NCI-H345 treated with DMSO at 0.1 percent for 48 hours (cell line): ENCODE data around the gene LRG1.

ENCODE experiments used
- DNase-seq: peaks from one replicate; lab custom pipeline; 2025; ENCODE audit not compliant: unreplicated experiment; lab: John Stamatoyannopoulos, UW

LRG1 gene, protein sequence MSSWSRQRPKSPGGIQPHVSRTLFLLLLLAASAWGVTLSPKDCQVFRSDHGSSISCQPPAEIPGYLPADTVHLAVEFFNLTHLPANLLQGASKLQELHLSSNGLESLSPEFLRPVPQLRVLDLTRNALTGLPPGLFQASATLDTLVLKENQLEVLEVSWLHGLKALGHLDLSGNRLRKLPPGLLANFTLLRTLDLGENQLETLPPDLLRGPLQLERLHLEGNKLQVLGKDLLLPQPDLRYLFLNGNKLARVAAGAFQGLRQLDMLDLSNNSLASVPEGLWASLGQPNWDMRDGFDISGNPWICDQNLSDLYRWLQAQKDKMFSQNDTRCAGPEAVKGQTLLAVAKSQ

DNA sequence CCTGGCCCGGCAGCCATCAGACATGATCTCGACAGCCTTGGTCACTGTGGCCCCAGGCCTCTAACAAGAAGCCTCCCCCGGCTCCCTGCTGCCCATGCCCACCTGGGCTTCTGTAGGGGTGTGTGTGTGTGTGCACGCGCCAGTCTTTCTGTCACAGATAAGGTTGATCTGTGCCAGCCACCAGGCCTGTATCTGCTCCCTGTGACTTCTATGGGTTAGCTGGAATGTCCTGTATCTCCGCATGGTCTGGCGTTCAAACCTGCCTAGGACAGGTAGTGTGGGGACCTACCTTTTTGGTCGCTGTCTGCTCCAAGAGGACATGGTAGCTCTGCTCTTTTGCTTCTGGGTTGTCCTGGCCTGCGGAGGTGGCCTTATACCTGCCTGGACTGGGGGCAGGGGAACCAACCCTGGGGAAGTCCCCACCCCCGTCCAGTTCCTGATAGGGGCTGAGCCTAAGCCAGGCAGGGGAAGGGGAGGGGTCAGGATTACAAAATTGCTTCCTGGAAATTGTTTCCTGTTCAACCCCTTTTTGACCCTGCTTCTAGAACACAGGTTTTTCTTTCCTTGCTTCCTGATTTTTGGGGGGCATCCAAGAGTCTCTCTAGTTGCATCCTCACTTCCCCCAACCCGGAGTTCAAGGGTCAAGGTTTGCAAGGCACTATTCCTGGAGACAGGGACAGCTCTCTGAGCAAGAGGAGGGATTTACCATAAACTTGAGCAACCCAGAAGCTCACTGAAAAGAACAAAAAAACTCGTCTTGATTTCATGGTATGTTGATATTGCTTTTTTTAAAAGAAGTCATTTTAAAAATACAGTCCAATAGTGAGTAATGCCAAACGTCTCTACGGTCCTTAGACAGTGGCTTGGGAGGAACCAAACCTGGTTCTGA lies at the start of gene LRG1:
Gene LRG1 (minus strand): TSS at position 344 of the 889 bp plus-strand sequence. CDS start 23 bp downstream, at position 321.
- no peak for DNase-seq

DNA sequence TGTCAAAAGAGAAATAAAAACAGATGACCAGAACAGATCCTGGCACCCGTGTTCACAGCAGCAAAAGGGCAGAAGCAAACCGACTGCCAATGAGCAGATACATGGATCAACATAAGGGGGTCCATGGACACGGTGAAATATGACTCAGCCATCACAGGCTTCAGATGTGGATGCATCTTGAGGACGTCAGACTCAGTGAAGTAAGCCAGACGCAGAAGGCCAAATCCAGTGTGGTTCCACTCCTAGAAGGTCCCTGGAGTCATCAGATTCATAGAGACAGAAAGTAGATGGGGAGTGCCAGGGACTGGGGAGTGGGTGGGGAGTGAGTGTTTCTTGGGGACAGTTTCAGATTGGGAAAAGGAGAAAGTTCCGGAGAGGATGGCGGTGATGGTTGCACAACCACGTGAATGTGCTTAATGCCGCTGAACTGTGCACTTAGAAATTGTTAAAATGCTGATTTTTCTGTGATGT lies 48.5 kb upstream of the LRG1 start:
- no peak for DNase-seq

DNA sequence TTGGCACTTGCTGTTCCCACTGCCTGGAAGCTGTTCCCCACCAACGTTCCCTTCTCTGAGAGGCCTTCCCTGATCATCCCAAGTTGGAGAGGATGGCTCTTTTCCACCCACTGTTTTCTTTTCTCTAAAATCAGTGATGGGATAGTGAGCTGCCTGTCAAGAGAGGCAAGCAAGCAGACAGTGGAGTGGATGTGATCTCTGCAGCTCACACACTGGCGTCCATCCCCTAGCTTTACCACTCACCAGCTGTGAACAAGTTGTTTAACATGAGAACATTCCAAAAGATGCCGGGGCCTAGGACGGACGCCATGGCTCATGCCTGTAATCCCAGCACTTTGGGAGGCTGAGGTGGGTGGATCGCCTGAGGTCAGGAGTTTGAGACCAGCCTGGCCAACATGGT lies 47.7 kb upstream of the LRG1 start:
- DNase-seq, result no peak

DNA sequence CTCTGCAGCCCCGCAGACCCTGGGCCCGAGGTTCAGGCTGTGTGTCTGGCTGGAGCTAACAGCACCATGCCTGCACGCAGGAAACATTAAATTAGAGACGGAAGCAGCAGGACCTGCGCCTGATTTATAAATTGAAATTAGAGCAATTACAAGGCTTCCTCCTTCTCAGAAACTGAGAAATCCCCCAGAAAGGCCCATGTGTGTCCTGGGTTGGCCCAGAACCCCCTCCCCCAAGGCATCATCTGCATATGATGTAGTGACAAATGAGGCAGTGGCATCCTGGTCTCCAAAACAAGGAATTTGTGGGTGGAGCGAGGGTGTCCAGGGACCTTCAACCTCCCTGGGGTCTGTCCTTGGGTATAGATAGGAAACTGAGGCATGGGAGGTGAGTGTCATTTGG lies 46.9 kb upstream of the LRG1 start:
- no peak for DNase-seq

DNA sequence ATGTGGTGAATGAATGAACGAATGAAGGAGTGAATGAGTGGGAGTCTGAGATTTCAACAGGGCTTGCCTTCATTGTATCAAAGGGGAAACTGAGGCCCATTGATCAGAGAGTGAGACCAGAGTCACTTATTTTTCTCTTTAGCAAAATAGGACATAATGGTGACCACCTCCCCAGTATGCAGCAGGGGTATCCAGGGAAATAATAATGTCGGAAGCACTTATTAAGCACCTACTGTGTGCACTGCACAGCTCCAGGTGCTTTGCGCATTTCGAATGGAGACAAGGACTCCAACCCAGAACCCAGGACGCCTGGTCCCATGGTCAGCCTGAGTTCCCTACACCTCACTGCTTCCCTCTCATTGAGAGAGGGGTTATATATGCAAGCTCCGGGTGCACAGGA lies 46.4 kb upstream of the LRG1 start:
- DNase-seq, result no peak

DNA sequence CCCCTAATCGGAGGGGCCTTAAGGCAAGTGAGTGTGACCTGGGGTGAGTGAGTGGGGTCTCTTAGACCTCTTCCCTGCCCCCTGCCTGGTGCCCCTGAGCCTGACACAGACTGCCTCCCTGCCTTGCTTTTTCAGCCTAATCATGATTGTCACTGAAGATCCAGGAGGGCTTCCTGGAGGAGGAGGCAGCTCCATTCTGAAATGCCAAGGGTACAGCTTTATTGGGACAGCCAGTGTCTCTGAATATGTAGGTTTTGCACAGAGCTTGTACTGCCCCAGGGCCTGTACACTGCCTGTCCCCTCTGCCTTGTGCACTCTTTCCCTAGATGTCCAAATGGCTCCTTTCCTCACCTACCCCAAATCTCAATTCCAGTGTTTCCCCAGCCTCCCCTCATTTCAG lies 45.7 kb upstream of the LRG1 start:
- no peak for DNase-seq

DNA sequence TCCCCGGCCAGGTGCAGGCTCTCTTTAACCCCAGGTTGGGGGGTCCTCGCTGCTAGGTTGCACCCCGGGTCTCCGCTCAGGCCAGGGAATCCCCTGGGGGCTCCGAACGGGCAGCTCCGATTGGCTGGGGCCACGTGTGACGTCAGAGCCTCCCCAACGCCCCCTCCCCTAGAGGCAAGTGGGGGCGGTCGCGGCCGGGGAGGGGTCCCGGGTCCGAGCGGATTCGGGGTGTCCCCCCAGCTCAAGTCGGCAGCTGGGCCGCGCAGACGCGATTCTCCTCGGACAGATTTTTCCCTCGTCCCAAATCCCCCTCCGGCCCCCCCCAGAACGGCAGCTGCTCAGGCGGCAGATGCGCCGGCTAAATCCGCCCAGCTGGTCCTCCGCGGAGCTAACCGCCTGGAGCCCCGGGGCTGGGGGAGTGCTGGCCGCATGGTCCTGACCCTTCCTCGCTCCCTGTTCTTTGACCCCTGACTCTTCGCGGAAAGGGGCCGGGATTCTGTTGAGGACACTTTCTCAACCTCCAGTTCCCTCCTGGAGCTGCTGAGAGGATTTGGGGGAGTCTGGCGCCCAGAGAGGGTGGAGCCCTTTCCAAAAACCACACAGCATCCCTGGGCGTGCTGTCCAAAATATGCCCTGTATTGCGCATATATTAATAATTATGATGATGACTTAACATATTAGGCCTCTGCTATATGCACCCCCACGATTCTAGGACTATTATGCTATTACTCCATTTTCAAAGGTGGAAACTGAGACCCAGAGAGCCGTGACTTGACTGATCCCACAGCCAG lies 45.0 kb upstream of the LRG1 start:
- DNase-seq, result no peak

DNA sequence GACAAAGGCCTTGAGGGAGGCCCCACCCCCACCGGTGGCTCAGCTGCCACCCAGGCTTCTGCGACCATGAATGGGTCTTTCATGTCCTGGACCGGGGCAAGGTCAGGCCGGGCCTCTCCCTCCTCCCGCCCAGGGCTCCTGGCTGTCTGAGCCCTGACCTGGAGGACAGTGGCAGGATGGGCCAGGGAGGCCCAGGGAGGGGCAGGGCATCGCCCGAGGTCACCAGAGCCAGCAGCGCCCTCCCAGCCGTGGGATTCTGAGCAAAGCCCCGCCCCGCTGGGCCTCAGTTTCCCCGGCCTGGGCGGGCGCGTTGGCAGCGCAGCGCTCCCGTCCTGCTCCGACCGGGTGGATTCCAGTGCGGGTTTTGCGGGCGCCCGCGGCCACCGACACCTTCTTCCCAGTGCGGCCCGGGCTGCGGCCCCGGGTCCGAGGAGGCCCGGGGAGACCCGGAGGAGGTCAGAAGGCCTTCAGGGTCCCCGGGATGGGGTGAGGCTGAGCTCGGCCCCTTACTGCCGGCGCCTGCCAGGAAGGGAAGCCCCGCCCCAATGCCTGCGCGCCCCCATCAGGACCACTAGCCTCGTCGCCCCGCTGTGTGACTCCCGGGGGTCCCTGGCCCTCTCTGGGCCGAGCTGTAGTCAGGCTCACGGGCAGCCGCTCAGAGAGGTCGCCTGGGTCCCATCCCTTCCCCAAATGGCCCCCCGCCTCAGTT lies 44.3 kb upstream of the LRG1 start:
- no peak for DNase-seq

DNA sequence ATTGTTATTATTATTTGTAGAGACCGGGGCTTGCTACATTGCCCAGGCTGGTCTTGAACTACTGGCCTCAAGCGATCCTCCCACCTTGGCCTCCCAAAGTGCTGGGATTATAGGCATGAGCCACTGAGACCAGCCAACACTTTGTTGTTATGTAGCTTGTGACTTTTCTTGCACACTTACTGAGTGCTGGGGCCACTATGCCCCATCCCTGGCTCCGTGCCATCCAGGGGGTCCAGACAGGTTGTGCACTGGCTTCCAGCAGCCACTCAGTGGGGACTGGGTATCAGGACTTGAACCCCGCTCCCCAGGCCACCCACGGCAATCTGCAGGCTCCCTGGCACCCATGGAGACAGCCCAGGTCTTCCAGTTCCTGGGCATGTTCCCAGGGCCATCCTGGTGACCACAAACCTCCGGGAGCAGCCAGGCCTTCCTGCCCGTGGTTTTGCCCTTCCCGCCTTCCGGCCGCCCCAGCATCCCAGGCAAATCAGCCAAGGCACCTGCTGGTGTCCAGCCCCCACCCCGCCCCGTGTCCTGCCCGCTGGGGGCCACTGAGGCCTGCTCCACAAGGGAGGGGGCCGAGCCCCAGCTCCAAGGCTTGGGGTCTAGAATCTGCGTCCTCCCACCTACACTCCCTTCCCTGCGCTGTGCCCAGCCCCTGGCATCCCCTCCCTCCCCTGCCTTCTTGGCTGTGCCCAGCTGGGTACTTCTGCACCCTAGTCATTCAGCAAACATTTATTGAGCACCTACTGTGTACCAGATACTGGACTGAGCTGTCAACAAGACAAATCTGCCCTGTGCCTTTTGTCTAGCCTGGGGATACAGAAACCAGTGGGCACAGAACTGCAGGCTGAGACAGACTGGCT lies 43.4 kb upstream of the LRG1 start:
- DNase-seq, result no peak

DNA sequence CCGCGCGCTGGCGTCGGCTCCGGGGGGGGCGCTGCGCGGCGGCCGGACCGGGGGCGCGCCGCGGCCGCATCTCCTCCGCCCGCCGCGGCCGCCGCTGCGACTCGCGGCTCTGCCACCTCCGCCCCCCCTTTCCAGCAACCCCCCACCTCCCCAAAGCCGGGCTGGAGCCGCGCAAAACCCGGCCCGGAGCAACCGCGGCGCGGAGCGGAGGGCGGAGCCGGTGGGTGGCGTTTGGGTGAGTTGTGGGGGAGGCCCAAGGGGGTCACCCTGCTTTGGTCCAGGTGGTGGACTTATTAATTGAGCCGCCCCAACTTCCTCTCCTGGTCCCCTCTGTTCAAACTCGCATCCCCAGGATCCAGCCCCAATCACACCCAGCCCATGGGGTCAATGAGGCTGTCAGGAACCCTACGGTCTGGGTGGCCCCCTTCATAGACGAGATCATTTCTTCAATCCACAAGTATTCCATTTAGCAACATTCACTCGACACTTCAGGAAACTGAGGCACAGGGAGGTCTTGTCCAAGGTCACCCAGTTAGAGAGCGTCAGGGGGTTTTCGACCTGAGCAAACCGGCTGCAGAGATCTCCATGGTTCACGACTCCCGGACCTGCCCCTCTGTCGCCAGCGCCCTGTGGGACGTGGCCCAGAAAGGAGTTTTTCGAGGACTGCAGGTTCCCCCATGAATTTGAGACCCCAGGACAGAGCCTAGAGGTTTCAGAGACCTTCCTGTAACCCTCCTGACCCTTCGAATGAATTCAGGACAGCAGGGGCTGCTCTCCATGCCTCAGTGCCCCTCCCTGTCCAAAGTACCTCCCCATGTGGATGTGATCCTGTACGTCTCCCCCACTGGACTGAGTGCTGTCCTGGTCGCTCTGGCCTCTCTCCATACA lies 42.1 kb upstream of the LRG1 start:
- DNase-seq, result no peak

DNA sequence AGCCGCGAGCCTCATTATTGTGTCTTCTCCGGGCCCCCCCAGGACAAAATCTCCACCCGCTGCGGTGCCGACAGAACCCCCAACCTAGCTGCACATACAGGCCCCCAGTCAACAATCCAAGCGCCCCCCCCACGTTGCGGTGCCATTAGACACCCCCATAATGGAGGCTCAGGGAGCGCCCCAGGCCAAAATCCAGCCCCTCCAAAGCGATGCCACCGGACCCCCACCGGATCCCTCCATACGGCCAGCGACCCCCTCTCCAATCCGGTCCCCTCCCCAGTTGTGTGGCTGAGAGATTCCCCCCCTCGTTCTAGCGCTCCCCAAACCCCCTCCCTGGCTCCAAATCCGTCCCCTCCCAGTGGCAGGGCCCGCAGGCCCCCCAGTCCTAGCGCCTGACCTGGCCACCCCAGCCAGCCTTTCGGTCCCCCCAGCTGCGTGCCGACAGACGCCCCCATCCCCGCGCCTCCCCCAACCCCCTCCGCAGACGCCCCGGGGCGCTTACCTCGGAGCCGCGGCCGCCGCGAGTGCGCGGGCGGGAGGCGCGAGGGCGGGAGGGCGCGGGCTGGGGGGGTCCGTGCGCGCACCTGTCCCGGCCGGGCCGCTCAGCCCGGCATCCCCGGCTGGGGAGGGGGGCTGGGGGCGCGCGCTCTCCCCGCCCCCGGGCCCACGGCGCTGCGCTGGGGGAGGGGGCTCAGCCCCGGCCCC lies 41.3 kb upstream of the LRG1 start:
- no peak for DNase-seq

DNA sequence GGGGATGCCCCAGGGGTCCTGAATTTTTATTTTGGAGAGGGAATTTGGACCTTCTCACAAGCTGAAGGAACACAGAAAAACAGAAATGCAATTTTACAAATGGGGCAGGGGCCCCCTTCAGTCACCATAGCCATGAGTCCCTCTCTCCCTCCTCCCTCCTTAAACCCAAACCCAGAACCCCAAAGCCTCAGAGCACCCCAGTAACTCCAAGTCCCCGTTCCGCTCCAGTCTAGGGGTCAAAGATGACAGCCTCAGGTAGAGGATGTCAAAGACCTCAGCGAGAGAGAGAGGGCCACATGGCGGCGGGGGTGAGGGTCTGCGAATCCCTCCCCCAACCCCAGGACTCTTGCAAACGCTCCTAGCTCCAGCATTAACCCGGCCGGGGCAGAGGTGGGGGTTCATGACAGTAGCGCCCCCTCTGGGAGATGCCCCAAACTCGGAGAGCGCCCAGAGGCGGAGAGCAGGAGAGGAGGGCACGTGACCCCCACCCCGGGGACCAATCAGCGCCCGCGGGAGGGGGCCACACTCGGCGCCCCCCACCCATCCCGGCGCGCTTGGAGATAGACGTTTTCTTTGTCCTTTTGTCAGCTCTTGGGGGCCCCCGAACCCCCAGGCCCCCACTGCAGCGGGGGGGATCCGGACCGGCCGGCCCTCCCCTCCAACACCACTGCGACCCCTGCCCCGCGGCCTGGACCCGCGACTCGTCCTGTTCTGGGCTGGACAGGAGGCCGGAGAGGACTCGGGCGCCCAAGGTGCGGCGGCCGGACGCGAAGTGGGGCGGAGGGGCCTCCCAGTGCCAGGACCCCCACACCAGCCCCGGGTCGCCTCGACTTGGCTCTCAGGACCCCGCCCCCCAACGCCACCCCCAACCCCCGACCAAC lies 40.4 kb upstream of the LRG1 start:
- DNase-seq, result no peak

DNA sequence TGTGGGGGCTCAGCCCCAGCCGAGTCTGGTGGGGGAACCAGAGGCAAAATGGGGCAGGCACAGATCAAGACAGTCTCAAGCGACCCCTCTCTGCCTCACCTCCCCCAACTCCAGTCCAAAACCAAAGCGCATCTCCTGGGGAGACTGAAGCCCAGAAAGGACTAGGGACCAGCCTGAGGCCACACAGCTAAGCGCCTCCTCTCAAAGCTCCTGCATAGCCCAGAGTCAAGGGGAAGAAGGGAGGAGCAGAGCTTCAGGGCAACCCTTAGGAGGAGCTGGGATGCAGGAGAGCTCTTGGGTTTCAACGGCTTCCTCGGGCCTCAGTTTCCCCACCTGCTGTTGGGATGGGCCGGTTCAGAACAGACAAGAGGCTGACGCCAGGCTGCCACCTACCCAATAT lies 39.6 kb upstream of the LRG1 start:
- DNase-seq, result no peak

DNA sequence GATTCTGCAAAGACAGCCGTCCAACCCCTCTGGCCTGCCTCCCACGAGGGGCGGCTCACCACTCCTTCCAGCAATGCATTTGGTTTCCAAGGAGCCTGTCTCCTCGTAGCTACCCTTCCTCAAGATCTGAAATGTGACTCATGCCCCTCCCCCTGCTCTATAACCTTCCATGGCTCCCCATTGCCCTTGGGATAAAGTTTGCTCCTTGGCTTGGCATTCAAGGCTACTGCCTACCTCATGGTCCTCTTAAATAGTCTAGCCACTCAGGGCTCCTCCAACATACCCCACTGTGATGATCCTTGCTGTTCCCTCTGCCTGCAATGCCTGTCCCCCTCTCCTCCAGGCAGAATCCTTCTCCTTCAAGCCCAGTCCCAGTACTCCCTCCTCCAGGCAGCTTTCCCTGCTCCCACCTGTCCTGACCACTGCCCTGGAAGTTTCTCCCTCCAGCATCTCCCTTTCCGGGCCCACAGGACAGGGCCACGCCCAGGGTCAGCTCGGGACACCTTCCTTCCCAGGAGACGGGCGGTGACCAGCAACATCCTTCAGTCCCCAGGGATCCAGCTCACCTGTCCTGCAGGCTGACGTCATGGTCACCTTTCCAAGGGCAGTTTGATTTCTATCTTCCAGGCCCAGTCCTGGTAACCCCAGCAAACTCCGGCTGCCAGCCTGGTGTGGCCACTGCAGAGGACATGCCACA lies 38.9 kb upstream of the LRG1 start:
- no peak for DNase-seq

DNA sequence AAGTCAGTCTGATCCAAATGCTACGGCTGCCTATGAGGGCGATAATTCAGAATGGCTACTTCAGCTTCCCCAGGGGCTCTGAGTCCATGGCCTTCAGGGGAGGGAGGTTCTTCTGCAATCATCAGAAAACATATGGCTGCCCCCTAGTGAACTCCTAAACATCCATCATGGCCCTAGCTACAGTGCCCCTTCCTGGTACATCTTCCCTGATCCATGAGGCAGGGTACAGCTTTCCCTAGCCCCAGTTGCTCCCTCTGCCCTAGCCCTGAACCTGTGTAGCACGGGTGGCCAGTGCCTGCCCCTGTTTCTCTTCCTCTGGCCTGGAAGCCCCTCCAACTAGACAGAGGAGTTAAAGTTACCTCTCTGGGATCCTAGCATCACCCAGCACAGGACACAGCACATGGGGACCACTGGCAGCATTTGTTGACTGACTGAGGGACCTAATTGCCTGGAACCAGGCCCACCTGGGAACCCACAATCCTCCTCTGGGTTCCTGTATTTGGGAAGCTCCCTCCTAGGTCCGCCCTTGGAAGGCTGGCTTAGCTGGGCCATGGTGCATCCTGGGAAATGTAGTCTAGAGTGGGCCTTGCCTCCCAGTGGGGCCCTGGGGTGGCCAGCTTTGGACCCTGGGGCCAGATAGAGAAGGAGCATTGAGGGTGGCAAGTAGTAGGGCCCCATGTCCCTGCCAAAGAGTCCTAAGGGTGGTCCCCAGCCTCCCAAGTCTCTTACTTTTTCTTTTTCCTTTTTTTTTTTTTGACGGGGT lies 37.4 kb upstream of the LRG1 start:
- no peak for DNase-seq
